Measurements from ENCODE around the gene PLPP7.
"Not testable (repeated sequence)": the region's sequence is repeated elsewhere in the genome, so short reads cannot be mapped to it uniquely, and the experiment has no call there.

The PLPP7 gene

DNA sequence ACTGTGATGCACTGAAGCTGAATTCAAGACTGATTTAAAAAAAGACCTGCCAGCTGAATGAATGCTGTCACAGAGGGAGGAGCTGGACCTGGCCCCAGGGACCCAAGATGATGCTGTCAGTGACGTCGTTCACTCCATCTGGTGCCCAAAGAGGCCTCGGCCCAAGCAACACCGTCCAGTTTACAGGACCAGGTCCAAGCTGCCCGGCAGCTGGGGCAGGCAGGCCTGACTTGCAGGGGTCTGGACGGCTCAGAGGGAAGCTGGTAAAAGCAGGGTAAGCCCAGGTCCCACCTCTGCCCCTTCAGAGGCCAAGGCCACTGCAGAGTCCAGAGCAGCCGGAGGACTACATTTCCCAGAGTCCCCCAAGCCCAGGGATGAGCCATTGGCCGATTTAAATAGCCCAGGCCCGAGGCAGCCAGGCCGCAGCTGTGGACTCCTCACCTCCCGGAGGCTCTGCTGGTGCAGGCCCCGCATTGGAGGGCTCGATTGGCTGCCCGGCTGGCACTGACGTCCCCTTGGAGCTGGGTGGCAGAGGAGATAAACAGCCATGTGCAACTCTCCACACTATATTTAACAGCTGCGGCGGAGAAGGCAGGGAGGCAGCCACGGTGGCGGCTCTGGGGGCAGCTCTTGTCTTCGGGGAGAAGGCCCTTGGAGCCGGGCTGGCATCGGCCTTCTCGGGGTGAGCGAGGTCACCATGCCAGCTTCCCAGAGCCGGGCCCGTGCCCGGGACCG, at the start of gene PLPP7:
PLPP7 (plus strand) TSS at position 423 of the 735 bp plus-strand sequence; CDS start at position 698, 275 bp downstream.
- peak; percentile 39 for DNase-seq (ENCODE audit: low read depth)
- peak within 1 kb of the TSS; percentile 46 for H3K4me3 ChIP-seq (ENCODE audit: low read depth, low read length)

DNA sequence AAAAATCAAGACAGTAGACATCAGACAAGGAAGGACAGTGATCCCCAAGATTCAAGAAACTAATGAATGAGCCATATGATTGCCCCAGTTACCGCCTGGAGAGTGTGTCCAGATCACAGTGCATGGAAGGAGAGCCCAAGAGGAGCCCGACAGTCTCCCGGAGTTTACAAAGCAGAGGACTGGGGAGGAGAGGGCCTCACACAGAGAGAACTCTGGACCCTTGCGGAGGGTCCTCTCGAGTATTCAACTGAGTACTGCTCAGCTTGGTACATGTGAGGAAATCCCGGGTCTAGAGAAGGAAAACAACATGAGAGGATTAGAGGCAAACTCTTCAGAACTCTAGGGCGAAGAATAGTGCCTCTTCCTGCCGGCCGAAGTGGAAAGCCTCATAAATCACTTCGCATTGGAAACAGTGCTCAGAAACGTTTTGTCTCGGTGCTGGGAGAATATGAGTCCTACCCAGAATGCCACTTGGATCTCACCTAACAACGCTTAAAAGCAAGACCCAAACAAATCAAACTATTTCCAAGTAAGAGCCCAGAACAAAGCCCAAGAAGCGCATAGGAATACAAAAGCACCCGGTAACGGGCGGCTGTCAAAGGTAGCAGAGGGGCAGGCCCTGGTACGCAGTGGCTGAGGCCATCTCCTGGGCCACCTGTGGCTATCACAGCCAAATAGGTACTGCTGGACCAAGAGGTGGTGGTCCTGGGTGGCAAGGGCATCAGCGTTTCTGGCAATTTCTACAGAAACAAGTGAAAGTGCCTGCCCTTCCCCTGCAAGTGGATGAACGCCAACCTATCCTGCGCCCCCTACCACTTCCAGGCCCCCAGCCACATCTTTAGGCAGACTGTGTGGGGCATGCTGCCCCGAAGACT, 49.2 kb upstream of the PLPP7 start:
- DNase-seq (ENCODE audit: low read depth), result no peak

DNA sequence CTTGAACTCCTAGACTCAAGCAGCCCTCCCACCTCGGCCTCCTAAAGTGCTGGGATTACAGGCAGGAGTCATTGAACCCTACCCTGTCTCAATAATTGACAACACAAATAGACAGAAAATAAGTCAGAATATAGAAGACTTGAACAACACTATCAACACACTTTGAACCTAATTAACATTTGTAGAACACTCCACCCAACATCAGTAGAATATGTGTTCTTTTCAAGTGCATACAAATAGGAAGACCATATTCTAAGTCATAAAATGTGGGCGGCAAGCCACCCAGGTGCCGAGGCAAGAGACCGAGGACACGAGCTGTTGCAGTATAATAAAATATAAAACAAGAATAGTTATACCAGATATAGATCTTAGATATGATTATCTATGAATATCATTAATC, 45.2 kb upstream of the PLPP7 start:
- H3K4me3 ChIP-seq (ENCODE audit: low read depth, low read length), result not testable (repeated sequence)

More for the DNA sequence above, 49.2 kb upstream of the PLPP7 start:
- H3K4me3 ChIP-seq (ENCODE audit: low read depth, low read length), result no peak overlapping the region

DNA sequence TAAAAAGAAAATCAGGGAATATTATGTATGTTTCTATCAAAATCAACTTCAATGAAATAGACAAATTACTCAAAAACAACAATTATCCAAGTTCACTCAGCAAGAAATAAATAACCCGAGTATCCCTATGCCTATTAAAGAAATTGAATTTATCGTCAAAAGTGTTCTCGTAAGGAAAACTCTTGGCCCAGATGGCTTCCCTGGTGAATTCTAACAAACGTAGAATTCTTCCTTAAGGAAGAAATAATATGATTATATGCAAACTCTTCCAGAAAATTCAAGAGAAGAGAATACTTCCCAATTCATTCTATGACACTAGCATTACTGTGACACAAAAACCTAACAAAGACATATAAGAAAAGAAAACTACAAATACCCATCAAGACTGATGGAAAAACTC, 42.9 kb upstream of the PLPP7 start:
- H3K4me3 ChIP-seq (ENCODE audit: low read depth, low read length), result no peak overlapping the region

More for the DNA sequence above, 45.2 kb upstream of the PLPP7 start:
- not testable (repeated sequence) for DNase-seq (ENCODE audit: low read depth)

DNA sequence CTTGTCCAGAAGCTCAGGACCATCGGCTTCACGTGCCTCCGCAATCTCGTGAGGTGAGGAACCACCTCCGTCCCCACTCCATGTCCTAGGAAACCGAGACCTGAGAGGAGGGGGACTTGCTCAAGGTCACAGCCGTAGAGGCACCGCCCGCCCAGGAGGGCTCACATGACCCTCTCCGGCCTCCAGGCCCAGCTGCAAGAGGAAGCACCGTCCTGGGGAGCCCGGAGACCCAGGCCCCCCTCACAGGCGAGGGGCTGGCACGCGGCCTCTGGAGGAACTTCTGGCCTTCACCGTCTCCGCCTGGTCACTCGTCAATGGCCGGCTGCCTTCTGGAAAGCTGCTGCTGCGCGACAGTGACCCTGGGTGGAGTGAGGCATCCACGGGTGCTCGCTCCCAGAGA, 37.4 kb upstream of the PLPP7 start:
- H3K4me3 ChIP-seq (ENCODE audit: low read depth, low read length), result no peak overlapping the region
- DNase-seq (ENCODE audit: low read depth), result no peak

More for the DNA sequence above, 42.9 kb upstream of the PLPP7 start:
- DNase-seq (ENCODE audit: low read depth), result no peak

DNA sequence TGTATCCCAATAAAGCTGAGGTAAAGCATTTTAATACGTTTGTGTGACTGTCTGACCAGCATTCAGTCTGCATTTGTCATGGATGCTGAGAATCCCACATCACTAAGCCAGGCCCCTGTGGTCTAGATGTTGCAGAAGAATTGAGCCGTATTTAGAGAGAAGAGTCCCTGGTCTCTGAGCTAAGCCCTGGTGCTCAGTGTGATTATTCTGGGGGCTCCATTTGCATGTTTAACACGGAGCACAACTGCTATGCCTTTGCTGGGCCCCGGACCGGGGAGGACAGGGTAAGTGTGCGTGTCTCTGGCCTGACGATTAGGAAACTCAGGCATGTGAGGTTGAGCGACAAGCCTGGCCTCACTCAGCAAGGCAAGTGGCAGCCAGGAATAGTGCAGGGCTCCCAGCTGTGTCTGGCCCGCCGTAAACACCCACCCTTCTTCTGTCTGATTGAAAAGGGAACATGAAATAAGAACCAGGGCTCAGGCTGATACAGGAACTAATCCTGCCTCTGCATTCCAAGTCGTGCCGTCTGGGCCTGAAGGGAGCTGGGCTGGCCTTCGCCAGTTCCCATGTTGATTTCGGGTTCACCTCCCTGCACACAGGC, 35.5 kb upstream of the PLPP7 start:
- no peak overlapping the region for H3K4me3 ChIP-seq (ENCODE audit: low read depth, low read length)
- DNase-seq (ENCODE audit: low read depth), result peak; percentile 31

DNA sequence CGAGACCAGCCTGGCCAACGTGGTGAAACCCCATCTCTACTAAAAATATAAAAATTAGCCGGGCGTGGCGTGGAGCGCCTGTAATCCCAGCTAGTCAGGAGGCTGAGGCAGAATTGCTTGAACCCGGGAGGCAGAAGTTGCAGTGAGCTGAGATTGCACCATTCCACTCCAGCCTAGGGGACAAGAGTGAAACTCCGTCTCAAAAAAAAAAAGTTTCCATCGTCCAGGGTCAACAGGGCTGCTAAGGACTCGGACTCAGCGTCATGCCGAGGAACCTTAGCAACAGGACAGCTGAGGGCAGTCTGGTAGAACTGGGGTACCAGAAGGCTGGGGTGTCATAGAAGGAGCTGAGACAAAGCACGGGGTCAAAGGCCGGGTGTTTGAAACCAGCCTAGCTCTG, 34.9 kb upstream of the PLPP7 start:
- H3K4me3 ChIP-seq (ENCODE audit: low read depth, low read length), result no peak overlapping the region
- DNase-seq (ENCODE audit: low read depth), result no peak

DNA sequence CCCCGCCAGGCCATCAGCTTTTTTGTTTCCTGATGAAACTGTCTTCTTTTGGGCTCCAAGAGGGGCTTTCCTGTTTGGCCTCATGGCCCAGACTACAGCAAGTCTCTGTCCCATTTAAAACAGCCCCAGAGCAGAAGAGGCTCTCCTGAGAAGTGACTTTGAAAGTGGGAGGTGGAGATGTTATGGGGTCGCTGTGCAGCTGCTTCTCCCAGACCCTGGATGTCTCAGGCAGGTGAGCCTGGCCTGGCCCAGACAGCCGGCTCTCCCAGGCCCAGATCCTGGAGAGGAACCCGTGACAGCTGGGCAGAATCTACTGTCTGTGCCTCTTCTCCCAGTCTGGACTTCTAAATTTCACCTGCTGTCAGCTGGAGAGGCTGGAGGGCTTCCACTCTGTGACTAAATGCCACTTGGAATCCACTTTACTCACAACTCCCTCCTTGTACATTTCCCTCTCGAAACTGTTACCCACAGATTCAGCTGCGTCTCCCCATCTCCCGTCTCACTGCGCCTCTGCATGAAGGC, 33.8 kb upstream of the PLPP7 start:
- no peak overlapping the region for H3K4me3 ChIP-seq (ENCODE audit: low read depth, low read length)
- DNase-seq (ENCODE audit: low read depth), result peak; percentile 8

DNA sequence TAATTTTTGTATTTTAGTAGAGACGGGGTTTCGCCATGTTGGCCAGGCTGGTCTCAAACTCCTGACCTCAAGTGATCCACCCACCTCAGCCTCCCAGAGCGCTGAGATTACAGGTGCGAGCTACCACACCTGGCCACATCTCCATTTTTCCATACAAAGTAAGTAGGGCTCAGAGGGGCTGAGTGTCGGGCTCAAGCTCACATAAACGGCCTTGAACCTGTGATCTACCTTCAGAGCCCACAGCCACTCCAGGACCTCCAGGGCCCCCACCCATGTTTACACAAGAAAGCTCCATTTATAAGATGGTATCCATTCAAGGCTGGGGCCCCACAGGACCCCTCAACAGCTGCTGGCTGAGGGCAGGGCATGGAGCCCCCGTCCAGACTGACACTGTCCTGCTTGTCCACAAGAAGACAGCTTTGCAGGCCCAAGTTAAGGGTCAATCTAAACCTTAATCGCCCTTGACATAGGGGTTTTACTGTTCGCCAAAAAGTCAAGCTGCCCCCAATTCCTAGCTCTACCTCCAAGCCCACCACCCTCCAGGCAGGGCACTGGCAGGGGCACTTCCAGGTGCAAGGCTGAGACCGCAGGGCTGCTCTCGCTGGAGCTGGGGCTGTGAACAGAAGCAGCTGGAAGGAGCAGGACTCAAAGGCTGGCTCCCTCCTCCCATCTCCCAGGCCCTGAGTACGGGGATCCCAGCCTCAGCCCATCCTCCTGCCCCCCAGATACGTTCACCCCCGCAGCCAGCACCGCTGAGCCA, 32.1 kb upstream of the PLPP7 start:
- no peak for DNase-seq (ENCODE audit: low read depth)
- H3K4me3 ChIP-seq (ENCODE audit: low read depth, low read length), result no peak overlapping the region

DNA sequence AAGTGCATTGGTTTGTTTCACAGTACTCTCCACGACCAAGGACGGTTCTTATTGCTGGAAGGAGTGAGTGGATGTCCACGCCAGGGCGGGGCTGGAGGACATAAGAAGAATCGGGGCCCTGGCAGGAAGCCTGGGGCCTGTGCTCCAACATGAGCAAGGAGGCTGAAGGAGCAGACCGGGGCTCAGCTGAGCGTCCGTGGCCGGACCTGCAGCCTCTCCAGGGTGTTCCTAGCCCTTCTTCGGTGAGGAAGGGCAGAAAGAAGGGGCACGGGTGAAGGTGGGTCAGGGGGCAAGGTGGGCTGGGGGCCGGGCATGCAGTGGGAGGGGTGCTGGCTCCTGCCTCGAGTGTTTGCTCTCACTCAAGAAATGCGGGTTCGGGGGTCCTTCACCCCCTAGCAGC, 31.3 kb upstream of the PLPP7 start:
- DNase-seq (ENCODE audit: low read depth), result no peak
- H3K4me3 ChIP-seq (ENCODE audit: low read depth, low read length), result no peak overlapping the region

DNA sequence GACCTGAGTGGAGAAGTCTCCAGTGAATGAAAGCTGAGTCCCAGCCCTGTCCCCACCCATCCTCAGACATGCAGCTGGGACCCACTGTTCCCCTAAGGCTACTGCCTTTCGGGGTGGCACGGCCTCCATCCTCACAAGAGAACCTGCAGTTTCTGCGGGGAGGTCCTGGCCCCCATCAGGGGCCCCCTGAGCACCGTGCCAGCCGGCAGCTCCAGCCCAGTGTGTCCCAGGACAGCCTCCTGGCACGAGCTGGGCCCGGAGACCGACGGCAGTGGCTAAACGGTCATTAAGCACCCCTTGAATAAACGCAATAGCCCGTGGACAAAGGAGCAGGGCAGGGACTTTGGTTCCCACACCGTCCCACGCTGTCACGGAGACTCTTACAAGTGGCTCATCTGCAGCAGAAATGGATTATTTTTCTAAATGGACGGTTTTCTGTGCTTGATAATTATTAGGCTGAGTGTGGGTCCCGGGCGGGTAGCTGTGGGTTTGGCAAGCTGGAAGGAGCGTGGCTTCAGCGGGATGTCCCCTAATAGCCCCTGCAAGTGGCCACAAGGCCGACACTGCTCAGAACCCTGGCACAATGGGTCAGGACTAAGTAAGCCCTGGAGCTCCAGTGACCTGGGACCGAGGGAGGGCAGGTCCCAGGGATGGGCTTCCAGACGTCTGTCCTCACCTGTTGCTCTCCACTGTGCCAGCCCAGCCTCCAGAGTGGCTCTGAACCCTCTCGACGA, 30.7 kb upstream of the PLPP7 start:
- no peak overlapping the region for H3K4me3 ChIP-seq (ENCODE audit: low read depth, low read length)
- DNase-seq (ENCODE audit: low read depth), result no peak

DNA sequence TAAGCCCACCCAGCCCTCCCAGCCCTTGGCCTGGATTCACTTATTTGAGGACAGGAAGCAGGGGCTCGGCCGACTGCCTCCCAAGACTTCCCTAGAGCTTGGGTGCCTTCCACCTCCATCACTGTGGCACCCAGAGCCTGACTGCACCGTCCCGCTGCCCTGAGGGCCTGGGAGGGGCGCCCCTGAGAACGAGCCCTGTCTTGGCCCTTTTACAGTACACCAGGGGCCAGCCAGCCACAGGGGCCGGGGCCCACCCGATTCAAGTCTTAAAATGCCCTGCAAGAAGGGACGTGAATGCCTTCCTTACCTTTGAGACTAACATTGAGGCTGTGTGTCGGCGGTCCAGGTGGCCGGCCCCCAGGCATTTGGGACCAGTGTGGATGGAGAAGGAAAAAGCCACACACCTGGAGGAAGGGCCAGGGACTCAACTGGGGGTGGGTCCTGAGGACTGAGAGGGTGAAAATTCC, 30.1 kb upstream of the PLPP7 start:
- H3K4me3 ChIP-seq (ENCODE audit: low read depth, low read length), result no peak overlapping the region
- no peak for DNase-seq (ENCODE audit: low read depth)

DNA sequence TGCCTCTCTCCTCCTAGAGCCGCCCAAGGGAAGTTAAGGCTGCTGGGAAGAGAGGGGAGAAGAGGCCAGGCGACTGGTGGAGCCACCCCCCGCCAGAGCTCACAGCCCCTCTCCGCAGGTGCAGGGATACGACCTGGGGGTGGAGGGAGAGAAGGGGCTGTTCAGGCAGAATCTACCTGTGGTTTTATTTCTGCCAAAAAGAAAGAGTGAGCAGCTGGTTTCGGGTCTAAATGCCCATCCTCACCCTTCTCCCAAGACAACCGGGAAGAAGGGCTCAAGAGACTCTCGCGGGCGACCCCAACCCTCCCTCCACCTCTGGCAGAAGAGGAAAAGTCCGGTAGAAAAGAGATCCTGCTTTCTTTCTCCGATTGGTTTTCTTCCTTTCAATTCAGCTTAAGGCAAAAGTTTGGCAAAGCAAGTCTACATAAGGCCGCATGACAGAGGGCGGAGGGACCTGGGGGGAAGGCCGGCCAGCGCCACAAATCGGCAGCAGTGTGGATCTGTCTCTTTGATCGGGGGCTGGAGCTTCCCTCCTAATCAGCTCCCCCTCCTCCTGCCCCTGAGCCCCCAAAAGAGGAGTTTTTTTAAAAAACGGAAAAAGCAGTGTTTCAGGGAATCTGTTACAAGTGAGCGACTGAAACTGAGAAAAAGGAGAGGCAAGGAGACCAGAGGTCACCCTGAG, 29.5 kb upstream of the PLPP7 start:
- no peak overlapping the region for H3K4me3 ChIP-seq (ENCODE audit: low read depth, low read length)
- DNase-seq (ENCODE audit: low read depth), result no peak

DNA sequence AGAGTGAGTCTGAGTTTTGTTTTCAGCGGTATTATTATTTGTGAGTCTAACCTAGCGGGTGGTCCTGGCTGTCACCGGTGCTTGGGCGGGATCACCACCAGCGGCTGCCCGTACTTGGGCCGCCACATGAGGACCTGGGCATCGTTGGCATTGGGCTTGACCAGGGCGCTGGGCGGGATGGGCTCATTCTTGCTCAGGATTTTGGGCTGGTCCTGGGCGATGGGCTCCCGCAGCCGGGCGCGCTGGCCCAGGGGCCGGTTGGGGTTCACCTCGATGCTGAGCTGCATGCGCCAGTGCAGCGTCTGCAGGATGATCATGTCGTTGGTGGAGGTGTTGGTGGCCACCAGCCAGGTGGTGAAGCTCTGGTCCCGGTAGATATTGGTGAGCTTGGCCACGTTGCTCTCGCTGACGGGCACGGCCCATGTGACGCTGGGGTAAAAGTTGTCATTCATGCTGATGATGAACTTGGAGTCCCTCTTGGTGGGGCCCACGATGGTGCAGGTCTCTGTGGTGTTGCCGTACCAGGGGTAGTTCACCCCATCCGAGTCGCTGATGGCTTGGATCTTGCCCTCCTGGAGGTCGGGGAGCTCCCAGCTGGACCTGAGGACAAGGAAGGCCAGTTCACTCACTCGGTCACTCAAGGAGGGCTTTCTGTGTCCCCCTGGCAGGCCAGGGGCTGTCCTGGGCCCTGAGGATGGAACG, 28.6 kb upstream of the PLPP7 start:
- DNase-seq (ENCODE audit: low read depth), result no peak

DNA sequence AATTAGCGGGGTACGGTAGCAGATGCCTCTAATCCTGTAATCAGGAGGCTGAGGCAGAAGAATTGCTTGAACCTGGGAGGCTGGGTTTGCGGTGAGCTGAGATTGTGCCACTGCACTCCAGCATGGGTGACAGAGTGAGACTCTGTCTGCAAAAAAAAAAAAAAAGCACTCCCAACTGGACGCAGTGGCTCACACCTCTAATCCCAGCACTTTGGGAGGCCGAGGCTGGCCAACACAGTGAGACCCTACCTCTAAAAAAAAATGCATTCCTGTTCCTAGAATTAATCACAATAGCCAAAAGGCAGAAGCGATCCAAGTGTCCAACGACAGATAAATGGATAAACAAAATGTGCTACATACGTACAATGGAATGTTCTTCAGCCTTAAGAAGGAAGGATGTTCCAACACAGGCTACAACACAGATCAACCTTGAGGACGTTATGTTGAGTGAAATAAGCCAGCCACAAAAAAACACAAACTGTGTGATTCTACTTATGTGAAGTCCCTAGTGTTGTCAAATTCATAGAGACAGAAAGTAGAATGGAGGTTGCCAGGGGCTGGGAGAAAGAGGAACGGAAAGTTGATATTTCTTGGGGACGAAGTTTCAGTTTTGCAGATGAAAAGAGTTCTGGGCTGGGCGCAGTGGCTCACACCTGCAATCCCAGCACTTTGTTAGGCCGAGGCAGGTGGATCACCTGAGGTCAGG, 27.0 kb upstream of the PLPP7 start:
- no peak for DNase-seq (ENCODE audit: low read depth)
- no peak overlapping the region for H3K4me3 ChIP-seq (ENCODE audit: low read depth, low read length)

More for the DNA sequence above, 28.6 kb upstream of the PLPP7 start:
- H3K4me3 ChIP-seq (ENCODE audit: low read depth, low read length), result no peak overlapping the region

DNA sequence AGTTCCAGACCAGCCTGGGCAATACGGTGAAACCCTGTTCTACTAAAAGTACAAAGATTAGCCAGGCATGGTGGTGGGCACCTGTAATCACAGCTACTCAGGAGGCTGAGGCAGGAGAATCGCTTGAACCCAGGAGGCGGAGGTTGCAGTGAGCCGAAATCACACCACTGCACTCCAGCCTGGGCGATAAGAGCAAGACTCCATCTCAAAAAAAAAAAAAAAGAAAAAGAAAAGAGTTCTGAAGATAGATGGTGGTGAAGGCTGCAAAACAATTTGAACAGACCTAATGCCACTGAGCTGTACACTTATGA, 26.5 kb upstream of the PLPP7 start:
- H3K4me3 ChIP-seq (ENCODE audit: low read depth, low read length); DNase-seq (ENCODE audit: low read depth): not testable (repeated sequence)

DNA sequence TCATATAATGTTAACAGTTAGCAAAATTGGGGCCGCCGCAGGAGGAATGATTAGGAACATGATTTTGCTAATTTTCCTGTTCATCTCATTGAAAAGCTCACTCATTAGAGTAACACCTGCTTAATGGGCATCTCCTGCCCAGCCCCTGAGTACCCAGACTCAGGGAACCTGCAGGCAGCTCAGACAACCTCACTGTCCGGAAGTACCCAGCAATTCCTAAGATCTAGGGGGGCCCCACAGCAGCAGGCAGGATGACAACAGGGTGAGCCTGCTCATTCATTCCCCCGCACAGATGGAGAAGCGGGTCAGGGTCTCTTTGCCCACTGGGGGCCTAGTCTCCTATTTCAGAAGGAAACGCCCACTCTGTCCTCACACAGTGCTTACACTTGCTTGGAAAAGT, 25.8 kb upstream of the PLPP7 start:
- DNase-seq (ENCODE audit: low read depth), result no peak
- H3K4me3 ChIP-seq (ENCODE audit: low read depth, low read length), result no peak overlapping the region

Measured in skeletal muscle cell (primary cell).